ENCODE results near the gene FIBCD1. TPM values are rescaled to one million over a fixed set of nuclear protein-coding genes. Genes with fewer than 3 reads are reported as not detected.
"Not testable (repeated sequence)": the region's sequence is repeated elsewhere in the genome, so short reads cannot be mapped to it uniquely, and the experiment has no call there.

The FIBCD1 gene
- total and polyA plus RNA-seq, 2 of the 8 experiments (the other 6 are each of a cell fraction or from before 2014, with no cell fraction given), result 6.1 to 8.8 TPM

DNA sequence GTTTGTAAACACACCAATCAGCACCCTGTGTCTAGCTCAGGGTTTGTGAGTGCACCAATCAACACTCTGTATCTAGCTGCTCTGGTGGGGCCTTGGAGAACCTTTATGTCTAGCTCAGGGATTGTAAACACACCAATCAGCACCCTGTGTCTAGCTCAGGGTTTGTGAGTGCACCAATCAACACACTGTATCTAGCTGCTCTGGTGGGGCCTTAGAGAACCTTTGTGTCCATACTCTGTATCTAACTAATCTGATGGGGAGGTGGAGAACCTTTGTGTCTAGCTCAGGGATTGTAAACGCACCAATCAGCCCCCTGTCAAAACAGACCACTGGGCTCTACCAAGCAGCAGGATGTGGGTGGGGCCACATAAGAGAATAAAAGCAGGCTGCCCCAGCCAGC lies 28.4 kb downstream of the FIBCD1 start:
- not testable (repeated sequence) for H2BK20ac ChIP-seq (ENCODE audit: low read length); H3K23me2 ChIP-seq (ENCODE audit: low read depth, low read length); H2BK120ac ChIP-seq (replicated peaks; ENCODE audit: low read depth, low read length); H3K9me3 ChIP-seq (ENCODE audit: insufficient read depth in 2 of 2, low read depth in 1 of 2, low read length in 1 of 2); H2BK5ac ChIP-seq (ENCODE audit: low read depth, low read length); H3K27me3 ChIP-seq (replicated peaks in 1 of 4; ENCODE audit: control insufficient read depth in 3 of 4, extremely low read depth in 1 of 4, insufficient read depth in 3 of 4, low read length in 3 of 4); H2BK15ac ChIP-seq (ENCODE audit: low read length); H3K4ac ChIP-seq (replicated peaks; ENCODE audit: insufficient read length, low read depth, low read length); H3K18ac ChIP-seq (ENCODE audit: extremely low read depth, low read length); H2AFZ ChIP-seq (ENCODE audit: low read length); H3K27ac ChIP-seq (ENCODE audit: low read depth, low read length); H2AK5ac ChIP-seq (ENCODE audit: low read depth, low read length); DNase-seq (ENCODE audit: low read depth in 1 of 2, low spot score in 2 of 2); H4K5ac ChIP-seq (ENCODE audit: insufficient read length, low read depth, low read length); H4K8ac ChIP-seq (ENCODE audit: extremely low read depth, insufficient read depth, low read length); H3K4me3 ChIP-seq (ENCODE audit: extremely low read depth in 1 of 4, insufficient read depth in 2 of 4, low read depth in 3 of 4, low read length in 4 of 4); H3K4me2 ChIP-seq (ENCODE audit: insufficient read depth in 1 of 2, low read depth in 2 of 2, low read length in 2 of 2); H3K23ac ChIP-seq (ENCODE audit: insufficient read length); H3K36me3 ChIP-seq (ENCODE audit: control insufficient read depth in 2 of 4, insufficient read depth in 4 of 4, low read length in 3 of 4); H3K79me1 ChIP-seq (ENCODE audit: low read depth, low read length); H4K20me1 ChIP-seq (replicated peaks in 1 of 2; ENCODE audit: control insufficient read depth in 1 of 2, insufficient read depth in 2 of 2, low read length in 2 of 2); FAIRE-seq; H2BK12ac ChIP-seq (ENCODE audit: low read depth, low read length); H3K9ac ChIP-seq (replicated peaks in 1 of 4; ENCODE audit: extremely low read depth in 1 of 4, low read depth in 3 of 4, low read length in 3 of 4); H3K14ac ChIP-seq (ENCODE audit: insufficient read length); H4K91ac ChIP-seq (replicated peaks; ENCODE audit: insufficient read length, low read length); H3K56ac ChIP-seq (replicated peaks; ENCODE audit: insufficient read length, low read depth, low read length); H3K79me2 ChIP-seq (ENCODE audit: control insufficient read depth in 1 of 2, insufficient read depth in 2 of 2, low read length in 2 of 2)
- CTCF ChIA-PET (ENCODE audit: partially characterized antibody), result interaction anchor here (1.0 to 3.8 kb wide), 5 partner anchors 13 to 228 kb away, joined by 3 to 12 read pairs (median 3); no protein-coding TSS in a partner anchor
- POLR2A ChIA-PET (ENCODE audit: partially characterized antibody), result interaction anchor here (0.7 to 0.8 kb wide), 3 partner anchors 12 to 26 kb away, joined by 3 read pairs; partner anchors contain the start of gene QRFP
- peaks cover 0 to 15% (median 2%) of the 10 kb centered on the region in 4 experiments; a peak in 6 of 7 replicates for H3K4me1 ChIP-seq (replicated peaks in 1 of 4; ENCODE audit: control insufficient read depth in 3 of 4, insufficient read depth in 4 of 4, low read length in 3 of 4)
- WGBS, 2 experiments (ENCODE audit: extremely low coverage in 1 of 2, insufficient coverage in 1 of 2, insufficient read length in 1 of 2, insufficient replicate concordance in 2 of 2, low coverage in 1 of 2, low lambda C conversion rate in 2 of 2, missing lambda C conversion rate in 1 of 2), result 92% methylated on average over 1 of the region's 1 CpG; no CpG with 5 or more reads in 1 of the 2 experiments

DNA sequence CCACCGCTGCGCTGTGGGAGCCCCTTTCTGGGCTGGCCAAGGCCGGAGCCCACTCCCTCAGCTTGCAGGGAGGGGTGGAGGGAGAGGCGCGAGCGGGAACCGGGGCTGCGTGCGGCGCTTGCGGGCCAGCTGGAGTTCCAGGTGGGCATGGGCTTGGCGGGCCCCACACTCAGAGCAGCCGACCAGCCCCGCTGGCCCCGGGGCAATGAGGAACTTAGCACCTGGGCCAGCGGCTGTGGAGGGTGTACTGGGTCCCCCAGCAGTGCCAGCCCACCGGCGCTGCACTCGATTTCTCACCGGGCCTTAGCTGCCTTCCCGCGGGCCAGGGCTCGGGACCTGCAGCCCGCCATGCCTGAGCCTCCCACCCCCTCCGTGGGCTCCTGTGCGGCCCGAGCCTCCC lies 29.0 kb downstream of the FIBCD1 start:
- H4K8ac ChIP-seq (ENCODE audit: extremely low read depth, insufficient read depth, low read length); H2BK12ac ChIP-seq (ENCODE audit: low read depth, low read length); H3K4me2 ChIP-seq (ENCODE audit: insufficient read depth in 1 of 2, low read depth in 2 of 2, low read length in 2 of 2); H3K79me1 ChIP-seq (ENCODE audit: low read depth, low read length); H3K23ac ChIP-seq (ENCODE audit: insufficient read length); H2AK5ac ChIP-seq (ENCODE audit: low read depth, low read length); H3K9me3 ChIP-seq (ENCODE audit: insufficient read depth in 2 of 2, low read depth in 1 of 2, low read length in 1 of 2); H4K20me1 ChIP-seq (replicated peaks in 1 of 2; ENCODE audit: control insufficient read depth in 1 of 2, insufficient read depth in 2 of 2, low read length in 2 of 2); H4K91ac ChIP-seq (replicated peaks; ENCODE audit: insufficient read length, low read length); H3K27ac ChIP-seq (ENCODE audit: low read depth, low read length); H3K4ac ChIP-seq (replicated peaks; ENCODE audit: insufficient read length, low read depth, low read length); H3K27me3 ChIP-seq (replicated peaks in 1 of 4; ENCODE audit: control insufficient read depth in 3 of 4, extremely low read depth in 1 of 4, insufficient read depth in 3 of 4, low read length in 3 of 4); H2AFZ ChIP-seq (ENCODE audit: low read length); H2BK5ac ChIP-seq (ENCODE audit: low read depth, low read length); H4K5ac ChIP-seq (ENCODE audit: insufficient read length, low read depth, low read length); DNase-seq (ENCODE audit: low read depth in 1 of 2, low spot score in 2 of 2); H3K36me3 ChIP-seq (ENCODE audit: control insufficient read depth in 2 of 4, insufficient read depth in 4 of 4, low read length in 3 of 4); H3K18ac ChIP-seq (ENCODE audit: extremely low read depth, low read length); H2BK15ac ChIP-seq (ENCODE audit: low read length); H3K14ac ChIP-seq (ENCODE audit: insufficient read length); H2BK20ac ChIP-seq (ENCODE audit: low read length); FAIRE-seq; H3K4me3 ChIP-seq (ENCODE audit: extremely low read depth in 1 of 4, insufficient read depth in 2 of 4, low read depth in 3 of 4, low read length in 4 of 4); H3K56ac ChIP-seq (replicated peaks; ENCODE audit: insufficient read length, low read depth, low read length); H3K9ac ChIP-seq (replicated peaks in 1 of 4; ENCODE audit: extremely low read depth in 1 of 4, low read depth in 3 of 4, low read length in 3 of 4); POLR2A ChIA-PET (ENCODE audit: partially characterized antibody); H3K23me2 ChIP-seq (ENCODE audit: low read depth, low read length); H3K79me2 ChIP-seq (ENCODE audit: control insufficient read depth in 1 of 2, insufficient read depth in 2 of 2, low read length in 2 of 2); H2BK120ac ChIP-seq (replicated peaks; ENCODE audit: low read depth, low read length): not testable (repeated sequence)
- peaks cover 0 to 15% (median 2%) of the 10 kb centered on the region in 4 experiments; a peak in 6 of 7 replicates for H3K4me1 ChIP-seq (replicated peaks in 1 of 4; ENCODE audit: control insufficient read depth in 3 of 4, insufficient read depth in 4 of 4, low read length in 3 of 4)
- WGBS, 2 experiments (ENCODE audit: extremely low coverage in 1 of 2, insufficient coverage in 1 of 2, insufficient read length in 1 of 2, insufficient replicate concordance in 2 of 2, low coverage in 1 of 2, low lambda C conversion rate in 2 of 2, missing lambda C conversion rate in 1 of 2), result 92% methylated on average over 3 of the region's 27 CpGs; no CpG with 5 or more reads in 1 of the 2 experiments
- CTCF ChIA-PET (ENCODE audit: partially characterized antibody), result interaction anchor here (0.8 to 3.8 kb wide), 4 partner anchors 13 to 23 kb away, joined by 3 to 12 read pairs (median 3); no protein-coding TSS in a partner anchor
